CD14-positive monocyte (primary cell): ENCODE data around the gene SMTNL2. TPM values are rescaled to one million over a fixed set of nuclear protein-coding genes. Genes with fewer than 3 reads are reported as not detected.
A peak's percentile ranks its signal among the peaks of the same experiment; 100 is the strongest.

Source experiments
- DNase-seq, 3 donors: peaks; one replicate each; pipeline ENCODE4 v3.0.0-alpha.2; 2011 to 2022
- H2AFZ ChIP-seq: 2 replicates; pipeline ENCODE4 v1.6.0; 2012; ENCODE audit warnings: mild to moderate bottlenecking, low read depth, low read length, inconsistent platforms; ENCODE audit not compliant: insufficient read depth, poor library complexity, severe bottlenecking
- H3K27ac ChIP-seq, 2 donors: 1 replicate in 1 of 2; 2 replicates in 1 of 2; pipeline ENCODE4 v1.5.1; 2012 to 2013; ENCODE audit warnings: low read length in 2 of 2, control low read depth in 1 of 2, inconsistent platforms in 1 of 2, low read depth in 1 of 2, mild to moderate bottlenecking in 1 of 2
- H3K27me3 ChIP-seq, 2 donors: one replicate each; pipeline versions ENCODE4 v1.6.0 to v1.6.1; 2011 to 2013; ENCODE audit warnings: low read length in 2 of 2; ENCODE audit not compliant: control insufficient read depth in 2 of 2, insufficient read depth in 2 of 2
- H3K36me3 ChIP-seq, 2 donors: replicated peaks in 1 of 2; 1 replicate in 1 of 2; 2 replicates in 1 of 2; pipeline versions ENCODE4 v1.5.1 to v1.6.1; 2012 to 2013; ENCODE audit warnings: low read length in 2 of 2, control low read depth in 1 of 2, inconsistent platforms in 1 of 2, mild to moderate bottlenecking in 1 of 2; ENCODE audit not compliant: insufficient read depth in 2 of 2, control insufficient read depth in 1 of 2
- H3K4me1 ChIP-seq, 2 donors: 1 replicate in 1 of 2; 2 replicates in 1 of 2; pipeline versions ENCODE4 v1.5.1 to v1.6.1; 2012 to 2013; ENCODE audit warnings: low read length in 2 of 2, control low read depth in 1 of 2, inconsistent platforms in 1 of 2, mild to moderate bottlenecking in 1 of 2, moderate library complexity in 1 of 2; ENCODE audit not compliant: insufficient read depth in 2 of 2, control insufficient read depth in 1 of 2
- H3K4me2 ChIP-seq: replicated peaks from 2 replicates; pipeline ENCODE3; 2012; ENCODE audit warnings: low read length, moderate library complexity, mild to moderate bottlenecking; ENCODE audit not compliant: poor library complexity, severe bottlenecking; ENCODE audit errors: extremely low read depth
- H3K4me3 ChIP-seq, 3 experiments: fragments of 200-600 bp in 1 of 3; sonication (generic) in 1 of 3; replicated peaks in 1 of 3; 1 replicate in 2 of 3; 2 replicates in 1 of 3; pipeline ENCODE4 v1.5.1; 2011 to 2013; ENCODE audit warnings: low read length in 3 of 3, mild to moderate bottlenecking in 3 of 3, control low read depth in 2 of 3, low read depth in 2 of 3, inconsistent platforms in 1 of 3, moderate library complexity in 1 of 3
- H3K79me2 ChIP-seq: 2 replicates; pipeline ENCODE4 v1.6.0; 2012; ENCODE audit warnings: mild to moderate bottlenecking, control low read depth, inconsistent platforms, low read length, moderate library complexity; ENCODE audit not compliant: insufficient read depth
- H3K9ac ChIP-seq: 2 replicates; pipeline ENCODE4 v1.6.0; 2017; ENCODE audit warnings: low read length, mild to moderate bottlenecking; ENCODE audit not compliant: insufficient read depth, poor library complexity, severe bottlenecking
- H3K9me3 ChIP-seq, 2 donors: replicated peaks in 1 of 2; 1 replicate in 1 of 2; 2 replicates in 1 of 2; pipeline versions ENCODE4 v1.5.1 to v1.6.1; 2012 to 2013; ENCODE audit warnings: low read length in 2 of 2, control low read depth in 1 of 2; ENCODE audit not compliant: control insufficient read depth in 1 of 2, insufficient read depth in 1 of 2
- H4K20me1 ChIP-seq: 2 replicates; pipeline ENCODE4 v1.6.0; 2012; ENCODE audit warnings: mild to moderate bottlenecking, low read length, control low read depth, moderate library complexity; ENCODE audit not compliant: insufficient read depth
- H3K27ac Mint-ChIP-seq, 7 donors: one replicate each; pipeline ENCODE4 v1.8.0; 2020; ENCODE audit warnings: mild to moderate bottlenecking in 7 of 7, mixed read lengths in 7 of 7, moderate library complexity in 6 of 7, inconsistent platforms in 2 of 7
- H3K27me3 Mint-ChIP-seq, 3 donors: one replicate each; pipeline ENCODE4 v1.8.0; 2021 to 2022; ENCODE audit warnings: low read depth in 3 of 3, mild to moderate bottlenecking in 3 of 3, mixed read lengths in 3 of 3, moderate library complexity in 3 of 3, inconsistent platforms in 1 of 3
- H3K36me3 Mint-ChIP-seq, 2 donors: one replicate each; pipeline ENCODE4 v1.8.0; 2020; ENCODE audit warnings: mixed read lengths in 2 of 2, inconsistent platforms in 1 of 2, mild to moderate bottlenecking in 1 of 2
- H3K4me1 Mint-ChIP-seq: one replicate; pipeline ENCODE4 v1.8.0; 2020; ENCODE audit warnings: mild to moderate bottlenecking, mixed read lengths
- H3K4me3 Mint-ChIP-seq, 2 donors: one replicate each; pipeline ENCODE4 v1.8.0; 2020; ENCODE audit warnings: mild to moderate bottlenecking in 2 of 2, mixed read lengths in 2 of 2, moderate library complexity in 1 of 2
- H3K9me3 Mint-ChIP-seq, 7 donors: one replicate each; pipeline ENCODE4 v1.8.0; 2020 to 2022; ENCODE audit warnings: mixed read lengths in 7 of 7, mild to moderate bottlenecking in 6 of 7, moderate library complexity in 6 of 7, inconsistent platforms in 2 of 7
- WGBS: methylation state at CpG from one replicate; pipeline ENCODE4 v1.1.5; 2013; ENCODE audit warnings: missing lambda C conversion rate; ENCODE audit not compliant: insufficient coverage; 5-methylcytosine and 5-hydroxymethylcytosine counted together
- intact Hi-C, 2 donors: fragments of 100-400 bp; cut with micrococcal nuclease; formaldehyde crosslinking; loops; one replicate each; pipeline versions ENCODE4 v1.15.0 to v1.15.1; 2023
- polyA plus RNA-seq, 3 donors: library from polyadenylated mRNA; depleted of rRNA in 1 of 3; unstranded in 2 of 3; stranded (reverse) in 1 of 3; fragments of 300-500 nt in 2 of 3; fragments of >200 nt in 1 of 3; fragmentation: Illumina TruSeq in 2 of 3; gene quantifications; 1 replicate in 2 of 3; 2 replicates in 1 of 3; pipeline ENCODE4 v1.2.3, GENCODE V29; 2012 to 2021
- TF ChIP-seq, protein P1 (sequence below): fragments of 200-600 bp; IDR thresholded peaks from one replicate; pipeline ENCODE4 v1.8.0; 2022; ENCODE audit warnings: antibody characterized with exemption, mild to moderate bottlenecking

The SMTNL2 gene
- polyA plus RNA-seq, 3 donors, result 0.08 TPM; not detected in 2

GRCh38 chr17:4617590-4618351, 33.4 kb downstream of the SMTNL2 start:
- TF ChIP-seq, protein P1, sequence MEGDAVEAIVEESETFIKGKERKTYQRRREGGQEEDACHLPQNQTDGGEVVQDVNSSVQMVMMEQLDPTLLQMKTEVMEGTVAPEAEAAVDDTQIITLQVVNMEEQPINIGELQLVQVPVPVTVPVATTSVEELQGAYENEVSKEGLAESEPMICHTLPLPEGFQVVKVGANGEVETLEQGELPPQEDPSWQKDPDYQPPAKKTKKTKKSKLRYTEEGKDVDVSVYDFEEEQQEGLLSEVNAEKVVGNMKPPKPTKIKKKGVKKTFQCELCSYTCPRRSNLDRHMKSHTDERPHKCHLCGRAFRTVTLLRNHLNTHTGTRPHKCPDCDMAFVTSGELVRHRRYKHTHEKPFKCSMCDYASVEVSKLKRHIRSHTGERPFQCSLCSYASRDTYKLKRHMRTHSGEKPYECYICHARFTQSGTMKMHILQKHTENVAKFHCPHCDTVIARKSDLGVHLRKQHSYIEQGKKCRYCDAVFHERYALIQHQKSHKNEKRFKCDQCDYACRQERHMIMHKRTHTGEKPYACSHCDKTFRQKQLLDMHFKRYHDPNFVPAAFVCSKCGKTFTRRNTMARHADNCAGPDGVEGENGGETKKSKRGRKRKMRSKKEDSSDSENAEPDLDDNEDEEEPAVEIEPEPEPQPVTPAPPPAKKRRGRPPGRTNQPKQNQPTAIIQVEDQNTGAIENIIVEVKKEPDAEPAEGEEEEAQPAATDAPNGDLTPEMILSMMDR, result no peak
- no peak overlapping the region for H3K9ac ChIP-seq
- H3K4me2 ChIP-seq, result no peak overlapping the region
- Mint-ChIP-seq H3K4me3 (no peak overlapping the region), H3K27me3 (peaks cover 6 to 9% (median 8%) of the 10 kb centered on the region in 3 donors), H3K27ac (peak overlapping the region in 1 of 7 donors; percentile 1), H3K4me1 (no peaks in the 10 kb centered on the region), H3K36me3 (no peaks in the 10 kb centered on the region), H3K9me3 (peaks cover 0 to 11% (median 0%) of the 10 kb centered on the region in 7 donors)
- intact Hi-C loops, result no loop called here
- no peaks in the 10 kb centered on the region for H3K36me3 ChIP-seq
- H3K79me2 ChIP-seq, result no peaks in the 10 kb centered on the region
- DNase-seq, result no peak
- H2AFZ ChIP-seq, result no peak overlapping the region
- no peak overlapping the region for H3K4me3 ChIP-seq
- H3K9me3 ChIP-seq, result peaks cover 7 to 13% of the 10 kb centered on the region in 2 donors
- no peaks in the 10 kb centered on the region for H3K4me1 ChIP-seq
- no peak overlapping the region for H3K27ac ChIP-seq
- 88% methylated on average over 6 of the region's 15 CpGs for WGBS
- no peaks in the 10 kb centered on the region for H4K20me1 ChIP-seq
- H3K27me3 ChIP-seq, result peaks cover 0 to 3% of the 10 kb centered on the region in 2 donors

DNA sequence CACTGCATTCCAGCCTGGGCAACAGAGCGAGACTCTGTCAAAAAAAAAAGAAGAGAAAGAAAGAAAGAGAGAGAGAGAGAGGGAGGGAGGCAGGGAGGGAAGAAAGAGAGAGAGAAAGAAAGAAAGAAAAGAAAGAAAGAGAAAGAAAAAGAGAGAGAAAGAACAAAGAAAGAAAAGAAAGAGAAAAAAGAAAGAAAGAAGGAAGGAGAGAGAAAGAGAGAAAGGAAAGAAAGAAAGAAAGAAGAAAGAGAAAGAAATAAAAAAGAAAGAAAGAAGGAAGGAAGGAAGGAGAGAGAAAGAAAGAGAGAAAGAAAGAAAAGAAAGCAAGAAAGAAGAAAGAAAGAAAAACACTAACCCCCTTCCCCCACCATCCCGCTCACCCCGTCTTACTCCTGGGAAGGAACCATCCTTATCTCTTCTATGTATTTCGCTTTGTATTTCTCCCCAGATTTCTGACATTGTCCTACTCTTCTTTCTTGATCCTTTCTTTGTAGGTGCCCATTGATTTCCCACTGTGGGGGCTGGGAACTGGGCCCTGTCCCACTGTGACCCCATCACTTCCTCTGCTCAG, 36.3 kb downstream of the SMTNL2 start:
- Histone ChIP-seq H3K27ac (no peak overlapping the region), H4K20me1 (no peaks in the 10 kb centered on the region), H3K4me2 (no peak overlapping the region), H3K9me3 (peaks cover 7 to 13% of the 10 kb centered on the region in 2 donors), H3K4me3 (no peak overlapping the region), H3K4me1 (no peaks in the 10 kb centered on the region), H3K36me3 (no peaks in the 10 kb centered on the region), H3K9ac (no peak overlapping the region), H2AFZ (no peak overlapping the region), H3K79me2 (no peaks in the 10 kb centered on the region), H3K27me3 (peaks cover 0 to 3% of the 10 kb centered on the region in 2 donors)
- Mint-ChIP-seq H3K36me3 (no peaks in the 10 kb centered on the region), H3K27ac (no peak overlapping the region), H3K4me1 (peaks cover 9% of the 10 kb centered on the region), H3K4me3 (no peak overlapping the region), H3K27me3 (peaks cover 6 to 15% (median 8%) of the 10 kb centered on the region in 3 donors), H3K9me3 (peaks cover 0 to 11% (median 2%) of the 10 kb centered on the region in 7 donors)
- intact Hi-C loops, result no loop called here
- 100% methylated on average over 2 of the region's 4 CpGs for WGBS
- TF ChIP-seq, protein P1, result no peak
- DNase-seq, result no peak
